HG02623 (cell line): ENCODE data around the gene FAM83F.
"Not testable (repeated sequence)": the region's sequence is repeated elsewhere in the genome, so short reads cannot be mapped to it uniquely, and the experiment has no call there.

Experiments used
- ATAC-seq: cut with Tn5 transposase; IDR thresholded peaks from one replicate; pipeline ENCODE4 v1.9.1; 2021; ENCODE audit warnings: moderate library complexity; ENCODE audit not compliant: unreplicated experiment

Gene FAM83F

GRCh38 chr22:39992894-39993293, 1.9 kb upstream of the FAM83F start:
- not testable (repeated sequence) for ATAC-seq

GRCh38 chr22:39994041-39994565, 651 bp upstream of the FAM83F start:
- no peak for ATAC-seq

GRCh38 chr22:39995393-39996252, 869 bp downstream of the FAM83F start:
- ATAC-seq, result no peak

- ATAC-seq, result no peak
These were observed 2.0 kb downstream of the FAM83F start for GRCh38 chr22:39996732-39997131.

GRCh38 chr22:39997421-39997820, 2.7 kb downstream of the FAM83F start:
- no peak for ATAC-seq

- no peak for ATAC-seq
These were observed 3.4 kb downstream of the FAM83F start for GRCh38 chr22:39997939-39998726.

- ATAC-seq, result no peak
These were observed 4.5 kb downstream of the FAM83F start for GRCh38 chr22:39999144-39999757.

GRCh38 chr22:40000171-40000570, 5.4 kb downstream of the FAM83F start:
- no peak for ATAC-seq

GRCh38 chr22:40001106-40001505, 6.4 kb downstream of the FAM83F start:
- ATAC-seq, result no peak

- ATAC-seq, result no peak
These were observed 7.2 kb downstream of the FAM83F start for GRCh38 chr22:40001800-40002577.

GRCh38 chr22:40002935-40003715, 8.4 kb downstream of the FAM83F start:
- ATAC-seq, result no peak

- ATAC-seq, result no peak
These were observed 10.1 kb downstream of the FAM83F start for GRCh38 chr22:40004836-40005235.

GRCh38 chr22:40006641-40007040, 11.9 kb downstream of the FAM83F start:
- ATAC-seq, result no peak

- ATAC-seq, result no peak
These were observed 13.3 kb downstream of the FAM83F start for GRCh38 chr22:40007853-40008710.

GRCh38 chr22:40008726-40009291, 14.1 kb downstream of the FAM83F start:
- ATAC-seq, result no peak

- no peak for ATAC-seq
These were observed 14.6 kb downstream of the FAM83F start for GRCh38 chr22:40009292-40009774.

- no peak for ATAC-seq
These were observed 15.4 kb downstream of the FAM83F start for GRCh38 chr22:40009951-40010671.

GRCh38 chr22:40010746-40011145, 16.0 kb downstream of the FAM83F start:
- ATAC-seq, result no peak
